GM19397 (cell line): ENCODE data around the gene ANXA6.
A peak's percentile ranks its signal among the peaks of the same experiment; 100 is the strongest.
"Not testable (repeated sequence)": the region's sequence is repeated elsewhere in the genome, so short reads cannot be mapped to it uniquely, and the experiment has no call there.

Source experiments
- ATAC-seq: cut with Tn5 transposase; IDR thresholded peaks from one replicate; pipeline ENCODE4 v1.9.1; 2021; ENCODE audit warnings: mild to moderate bottlenecking, moderate library complexity; ENCODE audit not compliant: unreplicated experiment

The ANXA6 gene

GRCh38 chr5:151157426-151158286 lies at the start of gene ANXA6:
TSS of gene ANXA6 (minus strand) at chr5:151157779. CDS start at chr5:151147901, 9,878 bp downstream.
- peak; percentile 49 for ATAC-seq

- no peak for ATAC-seq
Observed at GRCh38 chr5:151205411-151205810, 47.8 kb upstream of the ANXA6 start.

- no peak for ATAC-seq
Observed at GRCh38 chr5:151204051-151204450, 46.5 kb upstream of the ANXA6 start.

GRCh38 chr5:151202381-151203139 lies 45.0 kb upstream of the ANXA6 start:
- no peak for ATAC-seq

- no peak for ATAC-seq
Observed at GRCh38 chr5:151200913-151201595, 43.5 kb upstream of the ANXA6 start.

GRCh38 chr5:151199581-151200185 lies 42.1 kb upstream of the ANXA6 start:
- ATAC-seq = no peak

- ATAC-seq = no peak
Observed at GRCh38 chr5:151198861-151199260, 41.3 kb upstream of the ANXA6 start.

- ATAC-seq = not testable (repeated sequence)
Observed at GRCh38 chr5:151197291-151197600, 39.7 kb upstream of the ANXA6 start.

- peak; percentile 96 for ATAC-seq
Observed at GRCh38 chr5:151196556-151197290, 39.1 kb upstream of the ANXA6 start.

- ATAC-seq = no peak
Observed at GRCh38 chr5:151195622-151196021, 38.0 kb upstream of the ANXA6 start.

GRCh38 chr5:151192626-151193025 lies 35.0 kb upstream of the ANXA6 start:
- no peak for ATAC-seq

GRCh38 chr5:151191661-151192060 lies 34.1 kb upstream of the ANXA6 start:
- ATAC-seq = no peak

GRCh38 chr5:151189151-151189550 lies 31.6 kb upstream of the ANXA6 start:
- no peak for ATAC-seq

- no peak for ATAC-seq
Observed at GRCh38 chr5:151186538-151186937, 29.0 kb upstream of the ANXA6 start.

GRCh38 chr5:151186052-151186451 lies 28.5 kb upstream of the ANXA6 start:
- ATAC-seq = no peak

- ATAC-seq = no peak
Observed at GRCh38 chr5:151184316-151185042, 26.9 kb upstream of the ANXA6 start.

GRCh38 chr5:151183456-151184245 lies 26.1 kb upstream of the ANXA6 start:
- no peak for ATAC-seq

GRCh38 chr5:151182976-151183375 lies 25.4 kb upstream of the ANXA6 start:
- no peak for ATAC-seq

GRCh38 chr5:151182524-151182900 lies 24.9 kb upstream of the ANXA6 start:
- no peak for ATAC-seq
